K562 (cell line): ENCODE measurements around the gene ELP1. TPM values are rescaled to one million over a fixed set of nuclear protein-coding genes. Genes with fewer than 3 reads are reported as not detected.

Experiments used
- ATAC-seq: fragments of 200-7000 bp; cut with Tn5 transposase; 3 replicates; pipeline ENCODE4 v1.9.1; 2020; ENCODE audit warnings: moderate library complexity
- BruUV-seq: library from RNA; stranded (reverse); fragments of 400-500 nt; replicated peaks from 2 replicates; lab custom pipeline; 2021; lab: Mats Ljungman, UMichigan
- CTCF ChIA-PET: fragments of 300-600 bp; formaldehyde crosslinking; extraction: SDS; loops from one replicate; lab custom pipeline; 2021; ENCODE audit warnings: low intra/inter-chr PET ratio; lab: Yijun Ruan, JAX
- POLR2A ChIA-PET: fragments of 300-600, 350-650 bp; sonication (Branson Sonifier 250); formaldehyde crosslinking; extraction: SDS; loops from one replicate; lab custom pipeline; 2021; ENCODE audit warnings: antibody characterized with exemption, inconsistent platforms; lab: Yijun Ruan, JAX
- DNase-seq, 4 experiments: peaks; one replicate each; pipeline versions ENCODE4 v3.0.0 to v3.0.0-alpha.2; 2011 to 2018; ENCODE audit warnings: low spot score in 3 of 4, mixed read lengths in 3 of 4; ENCODE audit errors: extremely low read depth in 1 of 4
- FAIRE-seq: peaks from 2 replicates; lab custom pipeline; 2011; peaks lifted over from hg19 to GRCh38; lab: Jason Lieb, UNC
- H2AFZ ChIP-seq: 2 replicates; pipeline ENCODE4 v1.6.0; 2011; ENCODE audit warnings: low read depth, low read length, control low read depth, inconsistent platforms
- H3K27ac ChIP-seq: fragments of 200-600 bp; 3 replicates; pipeline ENCODE4 v1.8.0; 2011; ENCODE audit warnings: low read depth, mild to moderate bottlenecking, control low read depth, inconsistent platforms, low read length, moderate library complexity, mixed read lengths; ENCODE audit errors: extremely low read depth
- H3K27me3 ChIP-seq, 2 experiments: fragments of 300-600 bp in 1 of 2; 2 replicates in 1 of 2; 3 replicates in 1 of 2; pipeline versions ENCODE4 v1.6.0 to v1.8.0; 2011; ENCODE audit warnings: inconsistent platforms in 2 of 2, low read length in 2 of 2, mild to moderate bottlenecking in 1 of 2, mixed read lengths in 1 of 2, moderate library complexity in 1 of 2; ENCODE audit not compliant: control insufficient read depth in 2 of 2, insufficient read depth in 2 of 2
- H3K36me3 ChIP-seq: fragments of 300-600 bp; 3 replicates; pipeline ENCODE4 v1.8.0; 2011; ENCODE audit warnings: mild to moderate bottlenecking, low read length, inconsistent platforms; ENCODE audit not compliant: control insufficient read depth, insufficient read depth
- H3K4me1 ChIP-seq, 2 experiments: fragments of 200-600 bp in 1 of 2; replicated peaks in 1 of 2; 2 replicates in 1 of 2; 3 replicates in 1 of 2; pipeline versions ENCODE4 v1.5.1 to v1.8.0; 2011; ENCODE audit warnings: inconsistent platforms in 2 of 2, low read length in 2 of 2, mild to moderate bottlenecking in 1 of 2, mixed read lengths in 1 of 2, moderate library complexity in 1 of 2; ENCODE audit not compliant: control insufficient read depth in 2 of 2, insufficient read depth in 2 of 2
- H3K4me2 ChIP-seq: 2 replicates; pipeline ENCODE4 v1.6.1; 2011; ENCODE audit warnings: low read length, control low read depth, inconsistent platforms, mixed read lengths; ENCODE audit not compliant: insufficient read depth
- H3K4me3 ChIP-seq: fragments of 200-600 bp; sonication (generic), shearing (Covaris generic); 2 replicates; pipeline ENCODE4 v1.5.1; 2016; ENCODE audit warnings: control low read depth, inconsistent platforms
- H3K79me2 ChIP-seq: fragments of 200-600 bp; 3 replicates; pipeline ENCODE4 v1.8.0; 2011; ENCODE audit warnings: low read length, inconsistent platforms; ENCODE audit not compliant: control insufficient read depth, insufficient read depth
- H3K9ac ChIP-seq, 2 experiments: 2 replicates each; pipeline versions ENCODE4 v1.6.0 to v1.6.1; 2011; ENCODE audit warnings: low read depth in 2 of 2, low read length in 2 of 2, control low read depth in 1 of 2, inconsistent platforms in 1 of 2, mild to moderate bottlenecking in 1 of 2, mixed read lengths in 1 of 2; ENCODE audit not compliant: insufficient read depth in 1 of 2
- H3K9me1 ChIP-seq: one replicate; pipeline ENCODE4 v1.6.0; 2011; ENCODE audit warnings: inconsistent platforms, mild to moderate bottlenecking, low read length, moderate library complexity; ENCODE audit not compliant: control insufficient read depth, insufficient read depth
- H3K9me3 ChIP-seq: replicated peaks from 2 replicates; pipeline ENCODE4 v1.5.1; 2011; ENCODE audit warnings: low read depth, low read length, inconsistent platforms; ENCODE audit not compliant: control insufficient read depth, insufficient read depth
- H4K20me1 ChIP-seq: replicated peaks from 2 replicates; pipeline ENCODE4 v1.6.1; 2011; ENCODE audit warnings: low read length, inconsistent platforms, mixed read lengths; ENCODE audit not compliant: control insufficient read depth, insufficient read depth
- ELF2 ChIP-seq: fragments of 250-450 bp; sonication (Bioruptor Pico); IDR thresholded peaks from 2 replicates; pipeline ENCODE4 v1.5.0; 2021; ENCODE audit warnings: mild to moderate bottlenecking
- FOXK1 ChIP-seq: sonication (generic); formaldehyde crosslinking; IDR thresholded peaks from 2 replicates; pipeline ENCODE4 v1.8.0; 2022; ENCODE audit warnings: missing genetic modification reagents, mild to moderate bottlenecking, borderline replicate concordance
- FOXM1 ChIP-seq, 2 experiments: fragments of 450-650 bp in 1 of 2; sonication (generic) in 1 of 2; formaldehyde crosslinking in 1 of 2; IDR thresholded peaks; 2 replicates each; pipeline versions ENCODE4 v1.6.1 to v1.9.0; 2017 to 2022; ENCODE audit warnings: low read depth in 2 of 2, mild to moderate bottlenecking in 2 of 2, missing genetic modification reagents in 1 of 2, moderate library complexity in 1 of 2
- HLTF ChIP-seq: fragments of 450-650 bp; IDR thresholded peaks from 2 replicates; pipeline ENCODE4 v1.6.1; 2016
- ILK ChIP-seq: fragments of 450-650 bp; IDR thresholded peaks from 2 replicates; pipeline ENCODE4 v1.6.1; 2016; ENCODE audit warnings: missing genetic modification characterization, low read depth, mild to moderate bottlenecking, missing compliant biosample characterization, moderate library complexity, borderline replicate concordance
- MYBL2 ChIP-seq, 2 experiments: fragments of 450-650 bp in 1 of 2; sonication (generic) in 1 of 2; formaldehyde crosslinking in 1 of 2; IDR thresholded peaks; 2 replicates each; pipeline versions ENCODE4 v1.6.1 to v1.8.1; 2017 to 2022; ENCODE audit warnings: borderline replicate concordance in 1 of 2, inconsistent platforms in 1 of 2, low read depth in 1 of 2, mild to moderate bottlenecking in 1 of 2, missing genetic modification reagents in 1 of 2, moderate library complexity in 1 of 2
- NCOA2 ChIP-seq, 2 experiments: fragments of 450-650 bp; IDR thresholded peaks; 2 replicates each; pipeline ENCODE4 v1.6.1; 2018; ENCODE audit warnings: mild to moderate bottlenecking in 2 of 2, moderate library complexity in 1 of 2; ENCODE audit not compliant: partially characterized antibody in 2 of 2
- U2AF1 ChIP-seq: fragments of 200-400 bp; formaldehyde crosslinking; optimal IDR thresholded peaks from 2 replicates; pipeline ENCODE3; 2017; ENCODE audit warnings: mild to moderate bottlenecking, low read depth, low read length, moderate library complexity
- WGBS: fragments of 100-300 bp; shearing (Covaris generic); methylation state at CpG from one replicate; pipeline ENCODE4 v1.1.6; 2016; ENCODE audit warnings: low coverage, mixed read lengths; ENCODE audit not compliant: insufficient coverage; ENCODE audit errors: missing lambda C conversion rate; 5-methylcytosine and 5-hydroxymethylcytosine counted together
- in situ Hi-C: fragments of 300-500 bp; cut with MboI; formaldehyde crosslinking; loops from 4 replicates; pipeline ENCODE4 v1.15.0; 2018; ENCODE audit warnings: inconsistent platforms, mixed read lengths
- intact Hi-C: fragments of 100-400 bp; cut with micrococcal nuclease; formaldehyde crosslinking; loops from 2 replicates; pipeline ENCODE4 v1.14.2; 2022
- polyA plus RNA-seq, 8 experiments: library from polyadenylated mRNA; depleted of rRNA in 4 of 8; stranded (reverse) in 5 of 8; unstranded in 3 of 8; fragments of >200 nt; fragmentation: Nextera tagmentation in 2 of 8; fragmentation: Illumina TruSeq in 1 of 8; extraction: Ambion mirVana in 2 of 8; extraction: Trizol in 1 of 8; gene quantifications; 2 replicates each; pipeline versions ENCODE4 v1.2.1 to v1.2.3, GENCODE V29; 2011 to 2014; ENCODE audit warnings: inconsistent platforms in 1 of 8, missing spikeins in 1 of 8
- total RNA-seq, 7 experiments: library from RNA; depleted of rRNA in 6 of 7; stranded (reverse); fragments of >200 nt in 6 of 7; fragmentation: Illumina TruSeq in 2 of 7; extraction: Trizol in 2 of 7; gene quantifications; 2 replicates each; pipeline versions ENCODE4 v1.2.1 to v1.2.3, GENCODE V29; 2011 to 2021; ENCODE audit warnings: low replicate concordance in 1 of 7
- TF ChIP-seq, protein P1 (sequence below): IDR thresholded peaks from 2 replicates; pipeline ENCODE4 v1.6.1; 2012; ENCODE audit warnings: low read depth, low read length, improper control_type of control experiment, borderline replicate concordance

Gene ELP1
- total and polyA plus RNA-seq, 9 of the 15 experiments (the other 6 are each of a cell fraction or from before 2014, with no cell fraction given), result 17.0 to 48.6 (median 39.7) TPM

DNA sequence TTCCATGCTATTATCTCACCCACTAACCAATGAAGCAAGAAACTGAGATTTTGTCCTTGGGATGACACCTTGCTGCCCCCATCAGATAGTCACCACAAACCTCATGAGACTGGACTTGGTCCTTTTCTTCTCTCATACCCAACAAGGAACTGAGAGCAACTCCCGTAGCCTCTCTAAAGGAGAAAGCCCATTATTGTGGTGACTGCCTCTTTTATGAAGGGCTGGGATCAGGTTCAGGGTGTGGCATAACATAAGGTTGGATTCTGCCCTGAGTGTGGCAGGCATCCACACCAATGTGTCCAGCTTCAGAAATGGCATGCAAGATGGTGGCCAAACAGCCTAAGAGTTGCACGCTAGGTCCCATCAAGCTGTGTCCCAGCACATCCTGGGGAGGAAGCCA lies 73.2 kb downstream of the ELP1 start:
- ChIA-PET CTCF (no interaction called here), POLR2A (no interaction called here)
- H3K9me3 ChIP-seq, result no peaks in the 10 kb centered on the region
- 38% methylated on average over 2 of the region's 2 CpGs for WGBS
- DNase-seq (no peak), ATAC-seq (no peak), FAIRE-seq (no peak)
- no peaks in the 10 kb centered on the region for H3K36me3 ChIP-seq
- peaks cover 0 to 1% of the 10 kb centered on the region in 2 experiments; a peak in 1 of 5 replicates for H3K4me1 ChIP-seq
- in situ Hi-C loops, result no loop called here
- no peak overlapping the region for H3K27ac ChIP-seq
- TF ChIP-seq ELF2 (CRISPR knock-in tag) (no peak), U2AF1 (no peak), HLTF (no peak), FOXM1 (IDR thresholded peaks at IDR 0.05; ENCODE audit: low read depth) (no peak), FOXM1 (CRISPR knock-in tag; IDR thresholded peaks at IDR 0.05; ENCODE audit: low read depth) (no peak), FOXK1 (CRISPR knock-in tag) (no peak), NCOA2 (IDR thresholded peaks at IDR 0.05; ENCODE audit: partially characterized antibody in 2 of 2) (no peak), MYBL2 (IDR thresholded peaks at IDR 0.05; ENCODE audit: low read depth) (no peak), MYBL2 (CRISPR knock-in tag; IDR thresholded peaks at IDR 0.05; ENCODE audit: borderline replicate concordance) (no peak), ILK (tag) (no peak)
- TF ChIP-seq, protein P1, sequence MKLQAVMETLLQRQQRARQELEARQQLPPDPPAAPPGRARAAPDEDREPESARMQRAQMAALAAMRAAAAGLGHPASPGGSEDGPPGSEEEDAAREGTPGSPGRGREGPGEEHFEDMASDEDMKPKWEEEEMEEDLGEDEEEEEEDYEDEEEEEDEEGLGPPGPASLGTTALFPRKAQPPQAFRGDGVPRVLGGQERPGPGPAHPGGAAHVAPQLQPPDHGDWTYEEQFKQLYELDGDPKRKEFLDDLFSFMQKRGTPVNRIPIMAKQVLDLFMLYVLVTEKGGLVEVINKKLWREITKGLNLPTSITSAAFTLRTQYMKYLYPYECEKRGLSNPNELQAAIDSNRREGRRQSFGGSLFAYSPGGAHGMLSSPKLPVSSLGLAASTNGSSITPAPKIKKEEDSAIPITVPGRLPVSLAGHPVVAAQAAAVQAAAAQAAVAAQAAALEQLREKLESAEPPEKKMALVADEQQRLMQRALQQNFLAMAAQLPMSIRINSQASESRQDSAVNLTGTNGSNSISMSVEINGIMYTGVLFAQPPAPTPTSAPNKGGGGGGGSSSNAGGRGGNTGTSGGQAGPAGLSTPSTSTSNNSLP, result no peak
- no peak overlapping the region for H2AFZ ChIP-seq
- no peaks in the 10 kb centered on the region for H4K20me1 ChIP-seq
- no peaks in the 10 kb centered on the region for H3K9me1 ChIP-seq
- no peaks in the 10 kb centered on the region for H3K79me2 ChIP-seq
- no peak overlapping the region for H3K4me3 ChIP-seq
- no peak overlapping the region for H3K4me2 ChIP-seq
- no TSS peak for BruUV-seq
- peaks cover 11 to 15% of the 10 kb centered on the region in 2 experiments; a peak in 4 of 5 replicates for H3K27me3 ChIP-seq
- intact Hi-C loops, result no loop called here
- no peak overlapping the region for H3K9ac ChIP-seq
